Erythroblast (primary cell): Measurements from ENCODE around the gene CBX7.

Experiments
- GATA1 ChIP-seq: IDR thresholded peaks from 2 replicates; pipeline ENCODE4 v1.6.1; 2011; ENCODE audit warnings: low read depth, mild to moderate bottlenecking, control low read depth, low read length, moderate library complexity
- POLR2A ChIP-seq: IDR thresholded peaks from 2 replicates; pipeline ENCODE4 v1.6.1; 2011; ENCODE audit warnings: mild to moderate bottlenecking, low read length

- TF ChIP-seq POLR2A (no peak), GATA1 (no peak)
These were observed 31.6 kb upstream of the CBX7 start for GRCh38 chr22:39183991-39184585.
